Liver (tissue), 9 donors: ENCODE results near the gene DOK5. TPM values are rescaled to one million over a fixed set of nuclear protein-coding genes. Genes with fewer than 3 reads are reported as not detected.

Source experiments
- DNase-seq: peaks from one replicate; pipeline ENCODE4 v3.0.0-alpha.2; 2017; ENCODE audit warnings: low spot score
- H3K27ac ChIP-seq, 2 donors: one replicate each; pipeline ENCODE4 v1.7.0; 2013; ENCODE audit warnings: inconsistent platforms in 2 of 2, low read length in 2 of 2, control low read depth in 1 of 2, low read depth in 1 of 2, mild to moderate bottlenecking in 1 of 2
- H3K27me3 ChIP-seq, 4 donors: one replicate each; pipeline versions ENCODE4 v1.6.1 to v1.7.0; 2013; ENCODE audit warnings: low read length in 3 of 4, inconsistent platforms in 1 of 4, mild to moderate bottlenecking in 1 of 4, moderate library complexity in 1 of 4; ENCODE audit not compliant: control insufficient read depth in 4 of 4, insufficient read depth in 4 of 4
- H3K36me3 ChIP-seq, 4 donors: one replicate each; pipeline versions ENCODE4 v1.6.1 to v1.7.0; 2013; ENCODE audit warnings: low read length in 3 of 4, mild to moderate bottlenecking in 3 of 4, low read depth in 1 of 4, moderate library complexity in 1 of 4; ENCODE audit not compliant: control insufficient read depth in 4 of 4, insufficient read depth in 3 of 4
- H3K4me1 ChIP-seq, 4 donors: one replicate each; pipeline versions ENCODE4 v1.6.1 to v1.7.0; 2013; ENCODE audit warnings: low read length in 3 of 4, mild to moderate bottlenecking in 3 of 4, moderate library complexity in 1 of 4; ENCODE audit not compliant: control insufficient read depth in 4 of 4, insufficient read depth in 4 of 4
- H3K4me3 ChIP-seq, 3 donors: one replicate each; pipeline versions ENCODE4 v1.6.1 to v1.7.0; 2013; ENCODE audit warnings: low read length in 3 of 3, control low read depth in 1 of 3, low read depth in 1 of 3, mild to moderate bottlenecking in 1 of 3
- H3K9ac ChIP-seq, 2 donors: one replicate each; pipeline ENCODE4 v1.7.0; 2013; ENCODE audit warnings: low read length in 2 of 2, mild to moderate bottlenecking in 2 of 2, moderate library complexity in 2 of 2, control low read depth in 1 of 2, low read depth in 1 of 2
- H3K9me3 ChIP-seq, 4 donors: one replicate each; pipeline versions ENCODE4 v1.6.1 to v1.7.0; 2013; ENCODE audit warnings: low read length in 3 of 4; ENCODE audit not compliant: control insufficient read depth in 4 of 4
- ATF3 ChIP-seq: IDR thresholded peaks from 2 replicates; pipeline ENCODE4 v1.6.1; 2016; ENCODE audit warnings: antibody characterized with exemption
- CTCF ChIP-seq: fragments of 150-350 bp; IDR thresholded peaks from 2 replicates; pipeline ENCODE4 v1.5.1; 2017; ENCODE audit warnings: improper control_type of control experiment, low read depth, low read length; ENCODE audit not compliant: missing input control
- EGR1 ChIP-seq, 2 donors: IDR thresholded peaks; 2 replicates each; pipeline ENCODE4 v1.6.1; 2016 to 2018; ENCODE audit warnings: antibody characterized with exemption in 2 of 2, low read depth in 2 of 2
- FOXA1 ChIP-seq: IDR thresholded peaks from 2 replicates; pipeline ENCODE4 v1.6.1; 2016; ENCODE audit warnings: antibody characterized with exemption
- FOXA2 ChIP-seq: IDR thresholded peaks from 2 replicates; pipeline ENCODE4 v1.6.1; 2016; ENCODE audit warnings: antibody characterized with exemption
- GABPA ChIP-seq, 2 donors: IDR thresholded peaks in 1 of 2; conservative IDR thresholded peaks in 1 of 2; 2 replicates each; pipeline ENCODE4 v1.6.1; 2016; ENCODE audit warnings: antibody characterized with exemption in 2 of 2, mild to moderate bottlenecking in 1 of 2, moderate library complexity in 1 of 2
- HNF4A ChIP-seq, 2 donors: conservative IDR thresholded peaks; 2 replicates each; pipeline ENCODE4 v1.6.1; 2016; ENCODE audit warnings: antibody characterized with exemption in 2 of 2, mild to moderate bottlenecking in 2 of 2
- HNF4G ChIP-seq: IDR thresholded peaks from 2 replicates; pipeline ENCODE4 v1.6.1; 2016; ENCODE audit warnings: antibody characterized with exemption
- JUND ChIP-seq, 2 donors: IDR thresholded peaks; 2 replicates each; pipeline ENCODE4 v1.6.1; 2016; ENCODE audit warnings: antibody characterized with exemption in 2 of 2
- NR2F2 ChIP-seq: IDR thresholded peaks from 2 replicates; pipeline ENCODE4 v1.6.1; 2016; ENCODE audit warnings: antibody characterized with exemption
- RAD21 ChIP-seq, 2 donors: IDR thresholded peaks; 2 replicates each; pipeline ENCODE4 v1.6.1; 2016; ENCODE audit warnings: antibody characterized with exemption in 2 of 2, mild to moderate bottlenecking in 2 of 2
- REST ChIP-seq: IDR thresholded peaks from 2 replicates; pipeline ENCODE4 v1.6.1; 2016; ENCODE audit warnings: antibody characterized with exemption, mild to moderate bottlenecking
- RXRA ChIP-seq, 2 donors: IDR thresholded peaks; 2 replicates each; pipeline ENCODE4 v1.6.1; 2017 to 2018; ENCODE audit warnings: antibody characterized with exemption in 2 of 2, mild to moderate bottlenecking in 1 of 2
- SP1 ChIP-seq: IDR thresholded peaks from 2 replicates; pipeline ENCODE4 v1.6.1; 2018; ENCODE audit warnings: antibody characterized with exemption, mild to moderate bottlenecking
- TAF1 ChIP-seq: conservative IDR thresholded peaks from 2 replicates; pipeline ENCODE4 v1.6.1; 2016; ENCODE audit warnings: antibody characterized with exemption, mild to moderate bottlenecking
- YY1 ChIP-seq: IDR thresholded peaks from 2 replicates; pipeline ENCODE4 v1.6.1; 2016; ENCODE audit warnings: antibody characterized with exemption, mild to moderate bottlenecking
- WGBS: extraction: QIAGEN DNeasy Blood & Tissue Kit; methylation state at CpG from one replicate; pipeline ENCODE4 v1.1.7; 2013; 5-methylcytosine and 5-hydroxymethylcytosine counted together
- polyA plus RNA-seq, 2 donors: library from polyadenylated mRNA; stranded (reverse) in 1 of 2; unstranded in 1 of 2; fragments of 200-250 nt in 1 of 2; fragments of >200 nt in 1 of 2; fragmentation: Nextera tagmentation in 1 of 2; extraction: Ambion mirVana in 1 of 2; gene quantifications; one replicate each; pipeline versions ENCODE4 v1.2.1 to v1.2.3, GENCODE V29; 2013 to 2015
- total RNA-seq, 2 donors: library from RNA; depleted of rRNA; stranded (reverse); fragments of >200 nt; gene quantifications; one replicate each; pipeline ENCODE4 v1.2.3, GENCODE V29; 2014
- TF ChIP-seq, protein P1 (sequence below): IDR thresholded peaks from 2 replicates; pipeline ENCODE4 v1.6.1; 2016; ENCODE audit warnings: antibody characterized with exemption
- TF ChIP-seq, protein P2 (sequence below): IDR thresholded peaks from 2 replicates; pipeline ENCODE4 v1.6.1; 2016; ENCODE audit warnings: antibody characterized with exemption
- donor health status: healthy.
- donor health status: healthy.
- donor health status: healthy.
- donor health status: healthy.
- donor health status: healthy.

The DOK5 gene
- total and polyA plus RNA-seq, 4 donors: 0.05 to 0.16 (median 0.09) TPM

- Histone ChIP-seq H3K9me3 (peaks cover 0 to 4% (median 0%) of the 10 kb centered on the region in 4 donors), H3K4me1 (no peaks in the 10 kb centered on the region), H3K36me3 (no peaks in the 10 kb centered on the region), H3K27ac (no peak overlapping the region), H3K27me3 (peaks cover 0 to 3% (median 0%) of the 10 kb centered on the region in 4 donors), H3K4me3 (no peak overlapping the region), H3K9ac (no peak overlapping the region)
- no peak for DNase-seq
- TF ChIP-seq, protein P1, sequence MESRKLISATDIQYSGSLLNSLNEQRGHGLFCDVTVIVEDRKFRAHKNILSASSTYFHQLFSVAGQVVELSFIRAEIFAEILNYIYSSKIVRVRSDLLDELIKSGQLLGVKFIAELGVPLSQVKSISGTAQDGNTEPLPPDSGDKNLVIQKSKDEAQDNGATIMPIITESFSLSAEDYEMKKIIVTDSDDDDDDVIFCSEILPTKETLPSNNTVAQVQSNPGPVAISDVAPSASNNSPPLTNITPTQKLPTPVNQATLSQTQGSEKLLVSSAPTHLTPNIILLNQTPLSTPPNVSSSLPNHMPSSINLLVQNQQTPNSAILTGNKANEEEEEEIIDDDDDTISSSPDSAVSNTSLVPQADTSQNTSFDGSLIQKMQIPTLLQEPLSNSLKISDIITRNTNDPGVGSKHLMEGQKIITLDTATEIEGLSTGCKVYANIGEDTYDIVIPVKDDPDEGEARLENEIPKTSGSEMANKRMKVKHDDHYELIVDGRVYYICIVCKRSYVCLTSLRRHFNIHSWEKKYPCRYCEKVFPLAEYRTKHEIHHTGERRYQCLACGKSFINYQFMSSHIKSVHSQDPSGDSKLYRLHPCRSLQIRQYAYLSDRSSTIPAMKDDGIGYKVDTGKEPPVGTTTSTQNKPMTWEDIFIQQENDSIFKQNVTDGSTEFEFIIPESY: no peak
- no peak for TF ChIP-seq JUND (IDR thresholded peaks at IDR 0.05)
- TF ChIP-seq, protein P2, sequence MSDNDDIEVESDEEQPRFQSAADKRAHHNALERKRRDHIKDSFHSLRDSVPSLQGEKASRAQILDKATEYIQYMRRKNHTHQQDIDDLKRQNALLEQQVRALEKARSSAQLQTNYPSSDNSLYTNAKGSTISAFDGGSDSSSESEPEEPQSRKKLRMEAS: no peak
- TF ChIP-seq SP1: no peak
- TF ChIP-seq EGR1 (IDR thresholded peaks at IDR 0.05; ENCODE audit: low read depth in 2 of 2): no peak
- TF ChIP-seq GABPA (IDR thresholded peaks at IDR 0.05 in 1 of 2, conservative IDR thresholded peaks at IDR 0.05 in 1 of 2): no peak
- TF ChIP-seq NR2F2: no peak
- no peak for TF ChIP-seq YY1
- TF ChIP-seq HNF4G: no peak
- no peak for TF ChIP-seq TAF1
- no peak for TF ChIP-seq HNF4A (conservative IDR thresholded peaks at IDR 0.05)
- TF ChIP-seq RXRA (IDR thresholded peaks at IDR 0.05): no peak
- no peak for TF ChIP-seq FOXA1
- WGBS: 59% methylated on average over 2 of the region's 2 CpGs
Observed at GRCh38 chr20:54456423-54456822, 19.0 kb upstream of the DOK5 start.

GRCh38 chr20:54456961-54457360 lies 18.4 kb upstream of the DOK5 start:
- DNase-seq: no peak
- TF ChIP-seq JUND (IDR thresholded peaks at IDR 0.05) (no peak), RXRA (IDR thresholded peaks at IDR 0.05) (no peak), FOXA2 (no peak), SP1 (no peak), FOXA1 (no peak), CTCF (no peak), NR2F2 (no peak), EGR1 (IDR thresholded peaks at IDR 0.05; ENCODE audit: low read depth in 2 of 2) (no peak), HNF4G (no peak), RAD21 (IDR thresholded peaks at IDR 0.05) (no peak), REST (no peak), TAF1 (no peak), YY1 (no peak), ATF3 (no peak)
- TF ChIP-seq, protein P2: no peak
- TF ChIP-seq, protein P1: no peak
- no peaks in the 10 kb centered on the region for H3K36me3 ChIP-seq

More at GRCh38 chr20:54456961-54457360, 18.4 kb upstream of the DOK5 start:
- WGBS: 70% methylated on average over 6 of the region's 6 CpGs
- Histone ChIP-seq H3K27ac (no peak overlapping the region), H3K27me3 (peaks cover 0 to 3% (median 0%) of the 10 kb centered on the region in 4 donors), H3K4me3 (no peak overlapping the region), H3K9me3 (peaks cover 0 to 4% (median 0%) of the 10 kb centered on the region in 4 donors), H3K4me1 (no peaks in the 10 kb centered on the region), H3K9ac (no peak overlapping the region)
